ENCODE measurements around the gene FANCD2. TPM values are rescaled to one million over a fixed set of nuclear protein-coding genes. Genes with fewer than 3 reads are reported as not detected.

FANCD2 gene
- total RNA-seq, 1 experiment from 2014 or later, result 69.2 TPM

GRCh38 chr3:10149226-10149625, 123.0 kb downstream of the FANCD2 start:
- POLR2A ChIA-PET (ENCODE audit: low non-redundant PET), result no interaction called here
- TF ChIP-seq CTCF (conservative IDR thresholded peaks at IDR 0.05; ENCODE audit: low read depth, low read length) (no peak), EZH2 (IDR thresholded peaks at IDR 0.05; ENCODE audit: borderline replicate concordance, low read depth, low read length, poor library complexity, severe bottlenecking) (no peak)
- Histone ChIP-seq H3K4me1 (ENCODE audit: insufficient read depth, low read length, poor library complexity, severe bottlenecking) (no peaks in the 10 kb centered on the region), H3K4me3 (ENCODE audit: low read depth, low read length, poor library complexity, severe bottlenecking) (no peak overlapping the region), H3K9me3 (ENCODE audit: low read depth, low read length, poor library complexity, severe bottlenecking) (no peaks in the 10 kb centered on the region), H3K36me3 (ENCODE audit: insufficient read depth, low read length, poor library complexity, severe bottlenecking) (peaks cover 55% of the 10 kb centered on the region), H3K27me3 (replicated peaks; ENCODE audit: insufficient read depth, low read depth, low read length, poor library complexity) (no peaks in the 10 kb centered on the region), H3K27ac (ENCODE audit: low read depth, low read length, poor library complexity, severe bottlenecking) (no peak overlapping the region)
- CTCF ChIA-PET, result no interaction called here
- intact Hi-C loops (cut with micrococcal nuclease; ENCODE audit: unreplicated experiment), result no loop called here
- BruUV-seq (replicated peaks), result no TSS peak
- no peak for DNase-seq (ENCODE audit: low spot score)

GRCh38 chr3:10150987-10151386, 124.8 kb downstream of the FANCD2 start:
- ChIA-PET POLR2A (ENCODE audit: low non-redundant PET) (no interaction called here), CTCF (no interaction called here)
- intact Hi-C loops (cut with micrococcal nuclease; ENCODE audit: unreplicated experiment), result no loop called here
- no peaks in the 10 kb centered on the region for H3K27me3 ChIP-seq (replicated peaks; ENCODE audit: insufficient read depth, low read depth, low read length, poor library complexity)
- no peaks in the 10 kb centered on the region for H3K4me1 ChIP-seq (ENCODE audit: insufficient read depth, low read length, poor library complexity, severe bottlenecking)
- H3K27ac ChIP-seq (ENCODE audit: low read depth, low read length, poor library complexity, severe bottlenecking), result no peak overlapping the region
- H3K36me3 ChIP-seq (ENCODE audit: insufficient read depth, low read length, poor library complexity, severe bottlenecking), result peaks cover 48% of the 10 kb centered on the region
- no peak for TF ChIP-seq CTCF (conservative IDR thresholded peaks at IDR 0.05; ENCODE audit: low read depth, low read length)
- no peak for TF ChIP-seq EZH2 (IDR thresholded peaks at IDR 0.05; ENCODE audit: borderline replicate concordance, low read depth, low read length, poor library complexity, severe bottlenecking)
- no TSS peak for BruUV-seq (replicated peaks)
- H3K9me3 ChIP-seq (ENCODE audit: low read depth, low read length, poor library complexity, severe bottlenecking), result no peaks in the 10 kb centered on the region
- no peak overlapping the region for H3K4me3 ChIP-seq (ENCODE audit: low read depth, low read length, poor library complexity, severe bottlenecking)
- no peak for DNase-seq (ENCODE audit: low spot score)

Other genes starting within 250 kb of the FANCD2 start
- 46.1 and 49.6 TPM in 2 replicates for gene TADA3, start 234.0 kb upstream of the FANCD2 start, total RNA-seq (2021)
- gene ARPC4, start 233.4 kb upstream of the FANCD2 start, total RNA-seq (2021), result 128 and 152 TPM in 2 replicates
- gene TTLL3, start 216.2 kb upstream of the FANCD2 start, total RNA-seq (2021), result 6.7 and 9.5 TPM in 2 replicates
- 46.9 and 67.2 TPM in 2 replicates for gene RPUSD3, start 182.4 kb upstream of the FANCD2 start, total RNA-seq (2021)
- not detected in 2 replicates for gene CIDEC, start 146.2 kb upstream of the FANCD2 start, total RNA-seq (2021)
- gene JAGN1, start 135.8 kb upstream of the FANCD2 start, total RNA-seq (2021), result 38.1 and 38.8 TPM in 2 replicates
- 2.3 and 2.6 TPM in 2 replicates for gene IL17RE, start 123.6 kb upstream of the FANCD2 start, total RNA-seq (2021)
- 9.3 and 15.2 TPM in 2 replicates for gene IL17RC, start 109.3 kb upstream of the FANCD2 start, total RNA-seq (2021)
- 13.2 and 20.3 TPM in 2 replicates for gene CRELD1, start 92.6 kb upstream of the FANCD2 start, total RNA-seq (2021)
- gene PRRT3, start 74.0 kb upstream of the FANCD2 start, total RNA-seq (2021), result 1.1 and 1.8 TPM in 2 replicates
- 43.8 and 59.5 TPM in 2 replicates for gene EMC3, start 39.6 kb upstream of the FANCD2 start, total RNA-seq (2021)
- gene FANCD2OS, start 81.8 kb downstream of the FANCD2 start, total RNA-seq (2021), result not detected in 2 replicates
- 121 and 123 TPM in 2 replicates for gene BRK1, start 89.2 kb downstream of the FANCD2 start, total RNA-seq (2021)
- 46.4 and 57.3 TPM in 2 replicates for gene VHL, start 115.3 kb downstream of the FANCD2 start, total RNA-seq (2021)
- 0.34 and 0.63 TPM in 2 replicates for gene IRAK2, start 138.5 kb downstream of the FANCD2 start, total RNA-seq (2021)
- 37.1 and 42.0 TPM in 2 replicates for gene TATDN2, start 222.0 kb downstream of the FANCD2 start, total RNA-seq (2021)